GM06990 (cell line): ENCODE measurements around the gene TENM4.

Experiments
- DNase-seq: peaks from one replicate; pipeline ENCODE4 v3.0.0-alpha.2; 2011; ENCODE audit not compliant: insufficient read length; ENCODE audit errors: extremely low read depth
- H3K27me3 ChIP-seq: replicated peaks from 2 replicates; pipeline ENCODE4 v1.6.0; 2011; ENCODE audit warnings: low read length; ENCODE audit not compliant: control insufficient read depth, insufficient read depth
- H3K36me3 ChIP-seq: 2 replicates; pipeline ENCODE4 v1.5.1; 2011; ENCODE audit warnings: low read length; ENCODE audit not compliant: control insufficient read depth, insufficient read depth
- H3K4me3 ChIP-seq: replicated peaks from 2 replicates; pipeline ENCODE4 v1.5.1; 2011; ENCODE audit warnings: low read depth, mild to moderate bottlenecking, control low read depth, low read length
- TF ChIP-seq, protein P1 (sequence below): IDR thresholded peaks from 2 replicates; pipeline ENCODE4 v1.5.1; 2011; ENCODE audit warnings: low read length, control low read depth, mild to moderate bottlenecking, inconsistent platforms; ENCODE audit not compliant: insufficient read depth, poor library complexity, severe bottlenecking

The TENM4 gene

DNA sequence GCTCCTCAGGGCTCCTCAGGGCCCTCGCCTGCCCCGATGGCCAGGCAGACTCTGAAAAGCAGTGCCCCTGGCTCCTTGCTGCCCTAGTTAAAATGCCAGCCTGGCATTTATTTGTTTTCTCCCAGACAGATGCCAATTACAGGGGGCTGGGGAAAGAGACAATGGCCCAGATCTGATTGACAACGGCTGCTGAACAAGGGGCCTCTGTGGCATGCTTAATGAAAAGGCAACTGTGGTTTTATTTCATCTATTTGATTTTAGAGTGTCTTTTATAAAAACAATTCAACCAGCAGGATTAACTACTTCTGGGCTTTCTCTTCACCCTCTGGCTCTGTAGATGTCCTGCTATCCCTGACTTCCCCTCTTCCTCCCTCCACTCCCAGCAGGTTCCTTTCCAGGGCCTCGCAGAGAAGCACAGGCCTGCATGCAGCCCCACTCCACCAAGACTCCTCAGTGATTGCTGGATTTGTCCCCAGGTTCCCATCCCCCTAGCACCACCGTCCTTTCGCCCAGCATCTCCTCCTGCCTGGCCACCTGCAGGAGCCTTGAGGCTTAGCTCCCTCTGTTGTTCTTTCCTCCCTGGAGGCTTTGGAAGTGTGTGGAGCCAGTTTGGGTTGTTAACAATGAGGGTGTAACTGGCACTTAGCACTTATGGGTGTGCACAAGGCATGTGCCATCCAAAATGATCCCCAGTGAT lies 171.1 kb downstream of the TENM4 start:
- no peak for DNase-seq
- Histone ChIP-seq H3K27me3 (no peaks in the 10 kb centered on the region; the same call in 1 of the 2 replicates), H3K4me3 (no peak overlapping the region), H3K36me3 (no peaks in the 10 kb centered on the region)
- TF ChIP-seq, protein P1, sequence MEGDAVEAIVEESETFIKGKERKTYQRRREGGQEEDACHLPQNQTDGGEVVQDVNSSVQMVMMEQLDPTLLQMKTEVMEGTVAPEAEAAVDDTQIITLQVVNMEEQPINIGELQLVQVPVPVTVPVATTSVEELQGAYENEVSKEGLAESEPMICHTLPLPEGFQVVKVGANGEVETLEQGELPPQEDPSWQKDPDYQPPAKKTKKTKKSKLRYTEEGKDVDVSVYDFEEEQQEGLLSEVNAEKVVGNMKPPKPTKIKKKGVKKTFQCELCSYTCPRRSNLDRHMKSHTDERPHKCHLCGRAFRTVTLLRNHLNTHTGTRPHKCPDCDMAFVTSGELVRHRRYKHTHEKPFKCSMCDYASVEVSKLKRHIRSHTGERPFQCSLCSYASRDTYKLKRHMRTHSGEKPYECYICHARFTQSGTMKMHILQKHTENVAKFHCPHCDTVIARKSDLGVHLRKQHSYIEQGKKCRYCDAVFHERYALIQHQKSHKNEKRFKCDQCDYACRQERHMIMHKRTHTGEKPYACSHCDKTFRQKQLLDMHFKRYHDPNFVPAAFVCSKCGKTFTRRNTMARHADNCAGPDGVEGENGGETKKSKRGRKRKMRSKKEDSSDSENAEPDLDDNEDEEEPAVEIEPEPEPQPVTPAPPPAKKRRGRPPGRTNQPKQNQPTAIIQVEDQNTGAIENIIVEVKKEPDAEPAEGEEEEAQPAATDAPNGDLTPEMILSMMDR, result no peak

DNA sequence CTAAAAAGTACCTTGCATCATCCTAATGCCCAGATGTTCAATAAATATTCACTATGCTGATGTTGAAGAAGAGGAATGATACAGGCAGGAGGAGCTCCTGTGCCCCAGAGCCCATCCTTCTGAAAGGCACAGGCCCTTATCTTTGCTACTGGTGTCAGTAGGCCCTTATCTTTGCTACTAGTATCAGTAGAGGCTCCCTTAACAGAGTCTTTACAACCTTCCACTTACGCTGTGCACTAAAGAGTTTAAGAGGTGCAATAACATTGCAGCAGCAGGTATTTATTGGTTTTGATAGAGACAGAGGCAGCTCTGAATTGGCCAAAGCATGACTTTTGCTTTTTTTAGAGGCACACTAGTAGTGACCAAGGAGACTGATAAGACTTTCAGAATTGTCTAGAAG lies 174.4 kb downstream of the TENM4 start:
- TF ChIP-seq, protein P1, result no peak
- no peak for DNase-seq
- Histone ChIP-seq H3K27me3 (no peaks in the 10 kb centered on the region; the same call in 1 of the 2 replicates), H3K4me3 (no peak overlapping the region), H3K36me3 (no peaks in the 10 kb centered on the region)

DNA sequence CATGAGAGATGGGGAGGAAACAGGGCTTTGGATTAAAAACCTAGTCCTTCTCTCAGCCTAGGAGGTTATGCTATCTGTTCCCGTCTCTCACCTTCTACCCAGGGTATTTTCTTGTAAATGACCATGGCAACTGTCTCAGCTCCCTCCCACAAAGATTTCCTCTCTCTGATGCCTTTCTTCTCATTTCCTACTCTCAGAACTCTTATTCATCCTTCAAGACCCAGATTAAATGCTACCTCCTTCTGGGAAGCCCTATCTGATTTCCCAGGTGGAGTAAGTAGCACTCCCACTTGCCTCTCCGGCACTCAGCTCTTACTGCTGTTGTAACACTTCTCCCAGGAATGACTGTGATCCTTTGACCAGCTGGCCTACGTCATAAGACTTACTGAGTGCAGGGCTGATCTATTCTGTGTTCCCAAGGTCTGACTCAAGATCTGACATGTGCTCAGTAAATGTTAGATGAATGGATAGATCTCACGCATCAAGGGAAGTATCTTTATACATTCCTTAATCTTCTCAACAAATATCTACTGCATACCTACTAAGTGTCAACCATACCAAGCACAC lies 175.0 kb downstream of the TENM4 start:
- no peaks in the 10 kb centered on the region; the same call in 1 of the 2 replicates for H3K27me3 ChIP-seq

DNA sequence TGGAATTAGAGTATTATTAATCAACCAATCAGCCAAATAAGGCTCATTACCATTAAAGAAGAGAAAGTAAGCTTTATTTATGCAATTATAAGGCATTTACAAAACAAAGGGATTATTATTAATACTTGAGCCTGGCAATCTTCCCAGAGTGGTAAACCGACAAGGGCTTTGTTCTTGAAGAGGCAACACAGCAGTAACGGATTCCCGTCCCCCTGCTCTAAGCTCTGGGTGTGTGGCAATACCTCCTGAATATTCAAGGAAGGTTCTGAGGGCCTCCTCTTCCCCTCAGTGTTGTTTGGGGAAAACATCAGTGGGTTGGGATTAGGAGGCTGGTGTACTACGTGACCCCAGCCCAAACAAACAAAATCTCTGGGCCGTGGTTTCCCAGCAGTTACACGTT lies 176.5 kb downstream of the TENM4 start:
- H3K27me3 ChIP-seq, result no peaks in the 10 kb centered on the region
- TF ChIP-seq, protein P1, result no peak
- H3K4me3 ChIP-seq, result no peak overlapping the region
- no peaks in the 10 kb centered on the region for H3K36me3 ChIP-seq
- no peak for DNase-seq

More for the DNA sequence above, 175.0 kb downstream of the TENM4 start:
- no peak overlapping the region for H3K4me3 ChIP-seq
- no peak for DNase-seq
- TF ChIP-seq, protein P1, result no peak
- no peaks in the 10 kb centered on the region for H3K36me3 ChIP-seq

DNA sequence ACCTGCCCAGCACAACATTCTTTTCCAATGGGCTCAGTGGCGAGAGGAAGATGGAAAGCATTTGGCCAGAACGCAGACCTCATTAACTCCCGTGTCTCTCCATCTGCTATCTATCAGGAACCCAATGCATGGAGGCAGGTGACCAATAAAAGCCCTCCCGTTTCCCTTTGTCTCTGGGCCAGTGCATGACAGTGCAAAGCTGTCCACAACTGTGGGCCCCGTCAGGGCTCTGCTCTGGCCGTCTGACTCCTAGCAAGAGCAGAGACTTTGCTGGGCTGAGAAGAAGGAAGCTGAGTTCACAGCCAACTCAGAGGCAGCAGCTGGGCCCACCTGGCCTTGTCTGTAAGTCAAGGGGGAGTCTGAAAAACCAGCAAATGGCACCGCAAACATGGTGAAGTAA lies 177.8 kb downstream of the TENM4 start:
- TF ChIP-seq, protein P1, result no peak
- no peak for DNase-seq
- Histone ChIP-seq H3K27me3 (no peaks in the 10 kb centered on the region), H3K36me3 (no peaks in the 10 kb centered on the region), H3K4me3 (no peak overlapping the region)

DNA sequence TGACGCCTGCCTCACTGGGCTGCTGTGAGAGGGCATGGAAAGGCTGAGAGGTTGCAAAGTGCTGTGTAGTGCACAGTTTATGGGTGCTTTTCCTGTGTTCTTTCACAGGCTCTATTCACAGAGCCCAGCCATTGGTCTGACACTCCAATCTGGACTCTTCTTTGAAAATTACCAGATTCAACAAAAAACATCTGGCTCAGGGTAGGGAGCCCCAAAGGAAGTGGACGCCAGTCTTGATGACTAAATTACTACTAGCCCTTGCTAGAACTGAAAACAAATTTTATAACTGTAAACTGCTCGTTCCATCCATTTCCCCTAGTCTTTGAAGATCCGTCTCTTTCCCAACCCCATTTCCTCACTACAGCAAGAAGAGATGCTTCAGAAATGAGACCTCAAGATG lies 178.6 kb downstream of the TENM4 start:
- TF ChIP-seq, protein P1, result no peak
- Histone ChIP-seq H3K36me3 (no peaks in the 10 kb centered on the region), H3K27me3 (no peaks in the 10 kb centered on the region), H3K4me3 (no peak overlapping the region)
- DNase-seq, result no peak
